ENCODE data around the gene ZBTB32. TPM values are rescaled to one million over a fixed set of nuclear protein-coding genes. Genes with fewer than 3 reads are reported as not detected.

The ZBTB32 gene
- total RNA-seq, 6 experiments from 2014 or later, result not detected

DNA sequence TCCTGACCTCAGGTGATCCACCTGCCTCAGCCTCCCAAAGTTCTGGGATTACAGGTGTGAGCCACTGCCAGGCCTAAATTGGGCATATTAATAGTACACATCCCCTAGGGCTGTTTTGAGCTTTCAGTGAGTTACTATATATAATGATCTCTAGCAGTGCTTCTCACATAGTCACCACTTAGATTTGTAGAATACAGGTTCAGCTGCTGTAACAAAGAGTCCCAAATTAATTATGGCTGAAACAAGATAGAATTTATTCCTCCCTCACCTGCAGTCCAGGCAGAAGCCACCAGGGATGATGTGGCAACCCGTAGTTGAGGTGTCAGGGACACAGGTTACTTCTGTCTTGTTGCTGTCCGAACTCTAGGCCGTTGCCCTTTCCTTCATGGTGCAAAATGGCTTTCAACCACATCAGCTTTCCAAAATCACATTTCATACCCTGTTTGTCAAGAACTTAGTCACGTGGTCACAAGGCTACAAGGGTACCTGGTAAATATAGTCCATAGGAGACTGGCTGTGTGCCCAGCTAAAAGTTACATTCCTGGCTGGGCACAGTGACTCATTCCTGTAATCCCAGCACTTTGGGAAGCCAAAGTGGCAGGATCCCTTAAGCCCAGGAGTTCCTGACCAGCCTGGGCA, 56.5 kb downstream of the ZBTB32 start:
- DNase-seq, result no peak
- no peaks in the 10 kb centered on the region for H3K9me3 Mint-ChIP-seq
- peaks cover 32% of the 10 kb centered on the region for H3K4me1 Mint-ChIP-seq (ENCODE audit: low read depth)
- peaks cover 17% of the 10 kb centered on the region; the same call in 1 of the 2 replicates for H3K36me3 Mint-ChIP-seq (ENCODE audit: low read depth)
- no peak overlapping the region for H3K27ac Mint-ChIP-seq
- TF ChIP-seq, protein P1, sequence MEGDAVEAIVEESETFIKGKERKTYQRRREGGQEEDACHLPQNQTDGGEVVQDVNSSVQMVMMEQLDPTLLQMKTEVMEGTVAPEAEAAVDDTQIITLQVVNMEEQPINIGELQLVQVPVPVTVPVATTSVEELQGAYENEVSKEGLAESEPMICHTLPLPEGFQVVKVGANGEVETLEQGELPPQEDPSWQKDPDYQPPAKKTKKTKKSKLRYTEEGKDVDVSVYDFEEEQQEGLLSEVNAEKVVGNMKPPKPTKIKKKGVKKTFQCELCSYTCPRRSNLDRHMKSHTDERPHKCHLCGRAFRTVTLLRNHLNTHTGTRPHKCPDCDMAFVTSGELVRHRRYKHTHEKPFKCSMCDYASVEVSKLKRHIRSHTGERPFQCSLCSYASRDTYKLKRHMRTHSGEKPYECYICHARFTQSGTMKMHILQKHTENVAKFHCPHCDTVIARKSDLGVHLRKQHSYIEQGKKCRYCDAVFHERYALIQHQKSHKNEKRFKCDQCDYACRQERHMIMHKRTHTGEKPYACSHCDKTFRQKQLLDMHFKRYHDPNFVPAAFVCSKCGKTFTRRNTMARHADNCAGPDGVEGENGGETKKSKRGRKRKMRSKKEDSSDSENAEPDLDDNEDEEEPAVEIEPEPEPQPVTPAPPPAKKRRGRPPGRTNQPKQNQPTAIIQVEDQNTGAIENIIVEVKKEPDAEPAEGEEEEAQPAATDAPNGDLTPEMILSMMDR (IDR thresholded peaks at IDR 0.05), result no peak; the same call in 1 of the 2 replicates
- H3K4me3 Mint-ChIP-seq, result no peak overlapping the region
- peaks cover 4% of the 10 kb centered on the region; the same call in 1 of the 2 replicates for H3K27me3 Mint-ChIP-seq (ENCODE audit: insufficient read depth)

DNA sequence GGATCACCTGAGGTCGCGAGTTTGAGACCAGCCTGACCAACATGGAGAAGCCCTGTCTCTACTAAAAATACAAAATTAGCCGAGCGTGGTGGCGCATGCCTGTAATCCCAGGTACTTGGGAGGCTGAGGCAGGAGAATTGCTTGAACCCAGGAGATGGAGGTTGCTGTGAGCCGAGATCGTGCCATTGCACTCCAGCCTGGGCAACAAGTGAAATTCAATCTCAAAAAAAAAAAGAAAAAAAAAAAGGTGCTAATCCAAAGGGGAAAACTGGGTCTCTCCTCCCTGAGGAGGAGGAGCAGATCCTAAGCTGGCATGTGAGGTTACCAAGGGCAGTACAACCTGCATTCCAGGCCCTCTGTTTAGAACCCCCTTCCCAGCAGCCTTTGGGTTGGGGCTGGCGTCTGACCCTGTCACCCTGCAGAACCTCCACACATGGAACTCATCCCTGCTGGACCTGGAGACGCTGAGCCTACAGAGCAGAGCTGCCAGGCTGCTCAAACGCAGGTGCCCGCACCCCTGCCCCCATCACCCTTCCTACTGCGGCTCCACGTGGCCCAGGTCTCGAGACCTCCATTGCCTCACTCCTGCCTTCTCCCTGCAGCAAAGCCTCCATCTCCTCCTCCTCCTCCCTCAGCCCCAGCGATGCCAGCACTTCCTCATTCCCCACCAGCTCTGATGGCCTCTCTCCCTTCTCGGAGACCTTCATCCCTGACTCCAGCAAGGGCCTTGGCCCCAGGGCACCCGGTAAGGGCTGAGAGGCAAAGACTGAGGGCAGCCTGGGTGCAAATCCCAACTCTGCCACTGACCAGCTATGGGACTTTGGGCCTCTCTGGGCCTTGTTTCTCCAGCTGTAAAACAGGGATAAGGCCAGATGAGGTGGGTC, 60.3 kb downstream of the ZBTB32 start:
- H3K27ac Mint-ChIP-seq, result no peak overlapping the region
- DNase-seq, result no peak
- peaks cover 2% of the 10 kb centered on the region; the same call in 1 of the 2 replicates for H3K27me3 Mint-ChIP-seq (ENCODE audit: insufficient read depth)
- H3K36me3 Mint-ChIP-seq (ENCODE audit: low read depth), result peaks cover 13% of the 10 kb centered on the region
- no peak overlapping the region for H3K4me3 Mint-ChIP-seq
- no peaks in the 10 kb centered on the region for H3K9me3 Mint-ChIP-seq
- TF ChIP-seq, protein P1 (IDR thresholded peaks at IDR 0.05), result no peak
- peaks cover 7% of the 10 kb centered on the region for H3K4me1 Mint-ChIP-seq (ENCODE audit: low read depth)

Other genes starting within 250 kb of the ZBTB32 start
- not detected for gene KRTDAP, start 214.1 kb upstream of the ZBTB32 start, total RNA-seq (2021; fragmentation: NEBNext Ultra II Directional; extraction: Animal tissue kit (Norgen Biotek cat#: 25700))
- gene DMKN, start 190.9 kb upstream of the ZBTB32 start, total RNA-seq (2021; fragmentation: NEBNext Ultra II Directional; extraction: Animal tissue kit (Norgen Biotek cat#: 25700)), result under 1 TPM in 3 of 6 experiments, not detected in 3; 0.27 to 0.75 (median 0.73) TPM
- 1 to 10 TPM; 1.6 to 3.3 (median 2.0) TPM for gene SBSN, start 176.2 kb upstream of the ZBTB32 start, total RNA-seq (2021; fragmentation: NEBNext Ultra II Directional; extraction: Animal tissue kit (Norgen Biotek cat#: 25700))
- gene GAPDHS, start 171.1 kb upstream of the ZBTB32 start, total RNA-seq (2021; fragmentation: NEBNext Ultra II Directional; extraction: Animal tissue kit (Norgen Biotek cat#: 25700)), result not detected
- 100 to 1,000 TPM; 104 to 130 (median 115) TPM for gene TMEM147, start 158.9 kb upstream of the ZBTB32 start, total RNA-seq (2021; fragmentation: NEBNext Ultra II Directional; extraction: Animal tissue kit (Norgen Biotek cat#: 25700))
- gene ATP4A, start 140.9 kb upstream of the ZBTB32 start, total RNA-seq (2021; fragmentation: NEBNext Ultra II Directional; extraction: Animal tissue kit (Norgen Biotek cat#: 25700)), result not detected
- not detected for gene PMIS2, start 118.4 kb upstream of the ZBTB32 start, total RNA-seq (2021; fragmentation: NEBNext Ultra II Directional; extraction: Animal tissue kit (Norgen Biotek cat#: 25700))
- gene HAUS5, start 91.8 kb upstream of the ZBTB32 start, total RNA-seq (2021; fragmentation: NEBNext Ultra II Directional; extraction: Animal tissue kit (Norgen Biotek cat#: 25700)), result 10 to 100 TPM in 5 of 6 experiments, 1 to 10 TPM in 1; 6.6 to 13.9 (median 12.2) TPM
- gene RBM42, start 75.5 kb upstream of the ZBTB32 start, total RNA-seq (2021; fragmentation: NEBNext Ultra II Directional; extraction: Animal tissue kit (Norgen Biotek cat#: 25700)), result 100 to 1,000 TPM; 110 to 129 (median 120) TPM
- 1 to 10 TPM in 5 of 6 experiments, under 1 TPM in 1; 0.71 to 2.2 (median 1.4) TPM for gene ETV2, start 62.8 kb upstream of the ZBTB32 start, total RNA-seq (2021; fragmentation: NEBNext Ultra II Directional; extraction: Animal tissue kit (Norgen Biotek cat#: 25700))
- gene COX6B1, start 56.2 kb upstream of the ZBTB32 start, total RNA-seq (2021; fragmentation: NEBNext Ultra II Directional; extraction: Animal tissue kit (Norgen Biotek cat#: 25700)), result 100 to 1,000 TPM; 375 to 463 (median 413) TPM
- gene UPK1A, start 38.0 kb upstream of the ZBTB32 start, total RNA-seq (2021; fragmentation: NEBNext Ultra II Directional; extraction: Animal tissue kit (Norgen Biotek cat#: 25700)), result under 1 TPM in 1 of 6 experiments, not detected in 5; 0.18 TPM
- gene KMT2B, start 13.4 kb downstream of the ZBTB32 start, total RNA-seq (2021; fragmentation: NEBNext Ultra II Directional; extraction: Animal tissue kit (Norgen Biotek cat#: 25700)), result 10 to 100 TPM; 20.1 to 24.4 (median 21.7) TPM
- gene IGFLR1, start 37.9 kb downstream of the ZBTB32 start, total RNA-seq (2021; fragmentation: NEBNext Ultra II Directional; extraction: Animal tissue kit (Norgen Biotek cat#: 25700)), result 1 to 10 TPM in 4 of 6 experiments, under 1 TPM in 2; 0.76 to 2.8 (median 1.4) TPM
- gene U2AF1L4, start 40.9 kb downstream of the ZBTB32 start, total RNA-seq (2021; fragmentation: NEBNext Ultra II Directional; extraction: Animal tissue kit (Norgen Biotek cat#: 25700)), result 10 to 100 TPM; 18.0 to 20.8 (median 18.7) TPM
- gene PSENEN, start 41.1 kb downstream of the ZBTB32 start, total RNA-seq (2021; fragmentation: NEBNext Ultra II Directional; extraction: Animal tissue kit (Norgen Biotek cat#: 25700)), result 10 to 100 TPM; 68.2 to 86.6 (median 74.9) TPM
- 1 to 10 TPM; 6.0 to 9.9 (median 8.7) TPM for gene LIN37, start 44.0 kb downstream of the ZBTB32 start, total RNA-seq (2021; fragmentation: NEBNext Ultra II Directional; extraction: Animal tissue kit (Norgen Biotek cat#: 25700))
- gene HSPB6, start 52.5 kb downstream of the ZBTB32 start, total RNA-seq (2021; fragmentation: NEBNext Ultra II Directional; extraction: Animal tissue kit (Norgen Biotek cat#: 25700)), result 100 to 1,000 TPM in 1 of 6 experiments, 10 to 100 TPM in 5; 37.0 to 122 (median 43.9) TPM
- gene PROSER3, start 53.6 kb downstream of the ZBTB32 start, total RNA-seq (2021; fragmentation: NEBNext Ultra II Directional; extraction: Animal tissue kit (Norgen Biotek cat#: 25700)), result 10 to 100 TPM; 26.4 to 30.0 (median 29.0) TPM
- gene ARHGAP33, start 71.0 kb downstream of the ZBTB32 start, total RNA-seq (2021; fragmentation: NEBNext Ultra II Directional; extraction: Animal tissue kit (Norgen Biotek cat#: 25700)), result 10 to 100 TPM in 1 of 6 experiments, 1 to 10 TPM in 5; 5.4 to 11.0 (median 8.8) TPM
- not detected for gene PRODH2, start 108.3 kb downstream of the ZBTB32 start, total RNA-seq (2021; fragmentation: NEBNext Ultra II Directional; extraction: Animal tissue kit (Norgen Biotek cat#: 25700))
- not detected for gene NPHS1, start 147.9 kb downstream of the ZBTB32 start, total RNA-seq (2021; fragmentation: NEBNext Ultra II Directional; extraction: Animal tissue kit (Norgen Biotek cat#: 25700))
- under 1 TPM in 1 of 6 experiments, not detected in 5; 0.07 TPM for gene KIRREL2, start 152.4 kb downstream of the ZBTB32 start, total RNA-seq (2021; fragmentation: NEBNext Ultra II Directional; extraction: Animal tissue kit (Norgen Biotek cat#: 25700))
- 10 to 100 TPM; 24.3 to 39.7 (median 38.1) TPM for gene APLP1, start 164.0 kb downstream of the ZBTB32 start, total RNA-seq (2021; fragmentation: NEBNext Ultra II Directional; extraction: Animal tissue kit (Norgen Biotek cat#: 25700))
- 1 to 10 TPM; 3.9 to 7.2 (median 5.3) TPM for gene NFKBID, start 196.0 kb downstream of the ZBTB32 start, total RNA-seq (2021; fragmentation: NEBNext Ultra II Directional; extraction: Animal tissue kit (Norgen Biotek cat#: 25700))
- gene HCST, start 198.0 kb downstream of the ZBTB32 start, total RNA-seq (2021; fragmentation: NEBNext Ultra II Directional; extraction: Animal tissue kit (Norgen Biotek cat#: 25700)), result 1 to 10 TPM in 5 of 6 experiments, under 1 TPM in 1; 0.96 to 4.1 (median 1.2) TPM
- gene TYROBP, start 203.7 kb downstream of the ZBTB32 start, total RNA-seq (2021; fragmentation: NEBNext Ultra II Directional; extraction: Animal tissue kit (Norgen Biotek cat#: 25700)), result not detected
- gene LRFN3, start 231.8 kb downstream of the ZBTB32 start, total RNA-seq (2021; fragmentation: NEBNext Ultra II Directional; extraction: Animal tissue kit (Norgen Biotek cat#: 25700)), result 10 to 100 TPM; 15.3 to 21.0 (median 19.1) TPM